NCI-H748 treated with DMSO at 0.1 percent for 48 hours (cell line): Measurements from ENCODE around the gene PTCD3.

Experiments used
- DNase-seq: peaks from one replicate; lab custom pipeline; 2025; lab: John Stamatoyannopoulos, UW

Gene PTCD3

GRCh38 chr2:86082756-86083155 lies 23.3 kb upstream of the PTCD3 start:
- DNase-seq = no peak

DNA sequence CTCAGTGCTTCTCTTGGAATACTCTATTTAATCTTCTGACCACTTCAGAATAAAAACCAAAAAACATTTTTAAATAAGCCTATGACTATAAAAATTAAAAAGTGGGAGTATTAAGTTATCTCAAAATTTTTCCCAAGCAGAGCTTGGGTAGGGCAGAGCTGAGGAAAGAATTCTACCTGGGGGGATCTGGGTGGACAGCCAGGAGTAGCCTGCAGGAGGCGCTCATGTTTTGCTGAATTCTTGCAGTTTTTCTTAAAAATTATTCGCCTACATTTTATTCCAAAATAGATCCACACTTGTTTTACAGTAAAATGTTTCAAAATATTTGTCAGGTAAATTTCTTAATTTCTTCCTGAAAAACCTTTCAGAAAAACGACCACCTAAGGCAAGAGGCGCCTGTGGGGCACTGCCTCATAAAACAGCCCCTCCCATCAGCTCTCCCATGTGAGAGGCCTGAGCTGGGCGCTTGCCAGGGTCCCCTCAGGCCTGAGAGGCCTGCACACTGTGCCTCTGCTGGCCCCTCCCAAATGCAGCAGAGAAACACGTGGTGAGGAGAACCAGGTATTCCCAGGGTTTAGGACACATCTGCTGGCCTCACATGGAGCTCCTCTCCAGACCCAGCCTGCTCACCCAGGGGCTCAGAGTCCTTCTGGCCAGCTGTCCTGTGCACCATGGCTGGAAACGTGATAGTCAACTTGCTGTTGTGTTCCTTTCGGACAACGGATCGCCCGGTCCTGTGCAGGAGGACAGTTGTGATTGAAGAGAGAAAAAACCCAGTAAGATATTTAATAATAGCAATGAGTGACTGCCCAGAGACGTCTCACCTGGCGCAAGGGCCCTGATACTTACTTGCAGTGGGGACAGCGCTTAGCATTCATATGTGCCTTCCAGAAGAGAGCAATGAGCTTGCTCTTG lies 17.8 kb upstream of the PTCD3 start:
- DNase-seq = no peak

DNA sequence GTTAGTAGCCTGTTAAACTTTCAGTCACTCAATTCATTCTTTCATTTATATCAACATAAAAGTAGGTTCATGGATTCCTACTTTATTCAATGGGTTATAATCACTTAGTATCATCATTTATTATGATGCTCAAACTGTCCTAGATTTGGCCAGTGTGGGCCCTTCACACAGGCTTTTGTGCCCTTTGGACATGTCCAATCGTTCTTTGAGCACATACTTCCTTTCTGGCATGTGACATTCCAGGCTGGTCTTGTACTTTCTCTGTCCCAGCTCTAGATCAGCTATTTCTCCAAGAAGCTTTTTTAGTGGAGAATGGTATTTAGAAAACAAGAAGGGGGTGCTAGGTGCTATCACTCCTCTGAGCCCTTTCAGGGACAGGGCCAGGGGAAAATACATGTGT lies 11.8 kb upstream of the PTCD3 start:
- DNase-seq = no peak

DNA sequence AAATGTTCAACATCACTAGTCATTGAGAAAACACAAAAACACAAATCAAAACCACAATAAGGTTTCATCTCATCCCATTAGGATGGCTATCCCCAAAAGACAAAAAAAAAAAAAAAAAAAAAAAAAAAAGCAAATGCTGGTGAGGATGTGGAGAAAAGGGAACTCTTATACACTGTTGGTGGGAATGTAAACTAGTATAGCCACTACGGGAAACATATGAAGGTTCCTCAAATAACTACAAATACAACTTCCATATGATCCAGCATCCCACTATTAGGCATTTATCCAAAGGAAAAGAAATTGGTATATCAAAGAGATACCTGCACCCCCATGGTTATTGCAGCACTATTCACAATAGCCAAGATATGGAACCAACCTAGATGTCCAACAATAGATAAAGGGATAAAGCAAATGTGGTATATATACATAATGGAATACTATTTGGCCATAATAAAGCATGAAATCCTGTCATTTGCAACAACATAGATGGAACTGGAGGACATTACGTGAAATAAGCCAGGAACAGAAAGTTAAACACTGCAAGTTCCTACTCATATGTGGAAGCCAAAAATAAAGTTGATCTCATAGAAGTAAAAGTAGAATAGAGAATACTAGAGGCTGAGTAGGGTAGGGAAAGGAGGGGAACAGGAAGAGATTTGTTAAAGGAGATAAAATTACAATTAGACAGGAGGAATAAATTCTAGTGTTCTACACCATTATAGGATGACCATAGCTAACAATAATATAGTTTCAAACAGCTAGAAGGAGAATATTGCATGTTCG lies 8.7 kb upstream of the PTCD3 start:
- no peak for DNase-seq

GRCh38 chr2:86097913-86098312 lies 8.1 kb upstream of the PTCD3 start:
- no peak for DNase-seq

DNA sequence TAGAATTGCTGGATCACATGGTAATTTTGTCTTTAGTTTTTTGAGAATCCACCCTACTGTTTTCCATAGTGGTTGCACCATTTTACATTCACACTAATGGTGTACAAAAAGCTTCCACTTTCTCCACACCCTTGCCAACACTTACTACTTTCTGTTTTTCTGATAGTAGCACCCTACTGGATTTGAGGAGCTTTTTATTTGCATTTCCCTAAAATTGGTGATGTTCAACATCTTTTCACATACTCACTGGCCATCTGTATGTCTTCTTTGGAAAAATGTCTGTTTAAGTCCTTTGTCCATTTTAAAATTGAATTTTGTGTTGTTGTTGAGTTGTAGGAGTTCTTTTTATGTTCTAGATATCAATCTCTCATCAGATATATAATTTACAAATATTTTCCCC lies 3.9 kb upstream of the PTCD3 start:
- no peak for DNase-seq

- peak; percentile 86 for DNase-seq
Observed at GRCh38 chr2:86105252-86105968, 625 bp upstream of the PTCD3 start, which contains the start of gene POLR1A. Gene POLR1A, minus strand, starts transcription at chr2:86105886. Its CDS starts 110 bp downstream, at chr2:86105776.

DNA sequence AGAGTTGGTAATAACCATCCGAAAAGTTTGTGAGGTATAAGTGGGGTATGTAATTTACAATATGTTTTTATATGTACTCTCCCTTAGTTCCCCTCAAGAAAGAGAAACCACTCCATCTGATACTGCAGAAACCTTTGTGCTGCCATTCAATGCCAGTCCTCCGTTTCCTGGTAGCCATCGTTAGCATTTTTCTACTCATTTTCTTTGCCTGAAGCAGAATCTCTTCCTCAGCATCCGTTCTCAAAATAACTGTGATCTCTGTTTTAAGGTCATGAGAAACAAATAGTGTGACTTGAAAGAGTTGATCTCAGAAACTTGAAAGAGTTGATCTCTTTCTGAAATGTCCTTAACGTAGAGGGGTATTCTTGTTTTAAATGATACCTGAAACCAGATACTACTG lies 996 bp downstream of the PTCD3 start:
- no peak for DNase-seq

GRCh38 chr2:86118130-86118529 lies 12.1 kb downstream of the PTCD3 start:
- DNase-seq = no peak

DNA sequence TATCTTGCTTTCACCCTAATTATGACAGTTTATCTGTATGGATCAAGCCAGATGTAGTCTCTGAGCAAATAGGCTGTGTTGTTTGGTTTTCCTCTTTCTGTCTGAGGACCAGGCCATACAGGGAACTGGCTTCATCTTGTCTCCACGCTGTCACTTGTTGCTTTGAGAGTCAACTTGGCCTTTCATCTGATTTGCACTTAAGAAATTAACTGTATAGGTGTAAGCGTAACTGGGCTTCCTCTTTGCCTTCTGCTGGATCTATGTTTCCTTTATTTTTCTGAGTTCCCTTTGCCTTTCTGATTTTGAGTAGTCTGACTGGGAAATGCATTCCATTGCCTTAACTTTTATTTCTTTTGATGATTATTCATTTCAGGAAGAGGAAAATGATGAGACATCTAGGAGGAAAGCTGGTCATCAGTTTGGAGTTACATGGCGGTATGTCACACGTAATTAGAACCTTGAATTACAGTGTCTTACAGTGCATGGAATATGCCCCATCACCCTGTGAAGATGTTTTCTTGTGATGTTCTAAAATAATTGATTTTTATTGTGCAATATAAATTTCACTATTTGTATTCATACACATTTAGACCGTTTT lies 17.4 kb downstream of the PTCD3 start:
- DNase-seq = no peak

DNA sequence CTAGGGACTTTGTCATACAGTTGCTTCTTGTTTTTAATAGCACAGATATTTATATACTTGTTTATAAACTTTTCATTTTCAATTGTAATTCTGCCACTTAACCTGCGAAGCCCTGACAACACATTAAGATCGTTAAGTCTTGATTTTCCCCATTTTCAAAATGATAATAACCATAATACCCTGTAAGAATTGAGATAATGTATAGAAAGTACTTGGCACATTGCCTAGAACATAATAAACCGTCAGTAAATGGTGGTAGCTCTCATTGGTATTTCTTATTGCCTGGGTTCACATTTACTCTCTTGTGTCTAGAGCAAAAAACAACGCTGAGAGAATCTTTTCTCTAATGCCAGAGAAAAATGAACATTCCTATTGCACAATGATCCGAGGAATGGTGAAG lies 18.6 kb downstream of the PTCD3 start:
- no peak for DNase-seq

- no peak for DNase-seq
Observed at GRCh38 chr2:86134709-86135108, 28.7 kb downstream of the PTCD3 start.

GRCh38 chr2:86135653-86136052 lies 29.6 kb downstream of the PTCD3 start:
- no peak for DNase-seq

DNA sequence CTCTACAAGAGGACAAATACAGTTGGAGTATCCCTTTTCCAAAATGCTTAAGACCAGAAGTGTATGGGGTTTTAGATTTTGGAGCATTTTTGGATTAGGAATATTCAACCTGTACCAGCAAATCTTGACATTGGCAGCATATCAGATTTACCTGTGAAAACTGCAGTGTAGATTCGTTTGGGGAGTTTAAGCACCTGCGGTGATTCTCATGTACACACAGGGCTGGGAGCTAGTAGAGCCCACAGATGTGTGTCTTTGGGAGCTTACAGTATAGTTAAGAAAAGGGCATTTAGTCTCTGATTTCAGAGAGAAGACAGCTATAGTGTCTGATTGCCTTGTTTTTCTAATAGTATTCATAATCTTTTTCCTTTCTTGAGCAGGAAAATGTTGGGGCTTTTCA lies 30.1 kb downstream of the PTCD3 start:
- no peak for DNase-seq

GRCh38 chr2:86138736-86139625 lies 32.9 kb downstream of the PTCD3 start:
- no peak for DNase-seq

DNA sequence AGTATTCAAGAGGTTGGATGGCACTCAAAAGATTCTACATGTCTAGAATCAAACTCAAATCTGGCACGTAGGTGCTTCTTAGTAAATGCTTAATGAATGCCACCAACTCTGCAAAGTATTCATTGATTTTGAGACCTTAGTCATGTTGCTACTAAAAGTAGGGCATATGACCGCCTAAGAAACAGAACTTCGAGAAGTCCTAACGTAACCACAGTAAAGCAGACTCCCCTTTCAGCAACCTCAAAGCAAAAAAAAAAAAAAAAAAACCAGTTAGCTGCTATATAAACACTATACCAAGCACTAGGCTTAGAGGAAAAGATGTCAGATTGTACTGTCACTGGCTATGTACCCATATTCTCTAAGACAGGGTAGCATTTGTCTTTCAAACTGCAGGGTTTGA lies 33.9 kb downstream of the PTCD3 start:
- no peak for DNase-seq

DNA sequence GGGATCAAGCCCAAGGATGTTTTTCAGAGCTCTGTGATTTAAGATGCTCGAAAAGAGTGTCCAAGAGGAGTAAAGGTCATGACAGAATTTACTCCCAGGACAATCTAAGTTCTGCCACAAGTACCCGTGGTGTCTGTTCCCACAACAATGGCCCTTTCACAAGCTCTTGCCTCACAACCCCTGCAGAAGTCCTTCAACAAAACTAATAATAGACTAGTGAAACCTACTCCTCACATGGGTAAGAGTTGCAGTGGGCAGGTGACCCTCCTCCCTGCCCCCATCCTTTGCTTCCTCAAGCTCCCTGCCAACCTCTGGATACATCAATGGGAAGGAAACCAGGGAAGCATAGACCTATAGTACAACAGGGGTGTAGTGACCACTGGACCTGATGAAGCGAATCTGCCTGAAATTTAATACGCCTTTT lies 34.9 kb downstream of the PTCD3 start:
- no peak for DNase-seq

GRCh38 chr2:86142436-86143257 lies 36.6 kb downstream of the PTCD3 start:
- no peak for DNase-seq

DNA sequence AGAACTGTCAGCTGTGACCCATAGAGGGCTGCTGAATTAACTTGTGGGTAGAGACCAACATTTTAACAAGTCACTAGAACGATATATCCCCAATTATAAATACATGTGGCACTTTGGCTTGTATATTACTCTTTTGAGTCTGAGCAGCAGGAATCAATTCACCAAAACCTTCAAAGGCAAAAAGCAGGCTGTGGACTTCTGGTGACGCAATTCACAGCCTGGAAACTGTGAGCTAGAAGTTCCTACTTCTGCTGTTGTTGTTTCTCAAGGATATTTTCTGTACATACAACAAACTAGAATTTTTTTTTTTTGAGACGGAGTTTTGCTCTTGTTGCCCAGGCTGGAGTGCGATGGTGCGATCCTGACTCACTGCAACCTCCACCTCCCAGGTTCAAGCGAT lies 37.3 kb downstream of the PTCD3 start:
- DNase-seq = no peak
